ENCODE results near the gene HSBP1L1. TPM values are rescaled to one million over a fixed set of nuclear protein-coding genes. Genes with fewer than 3 reads are reported as not detected.

HSBP1L1 gene
- polyA plus RNA-seq, 2 of the 4 experiments (the other 2 are of a cell fraction): 17.7 to 19.1 TPM

- TF ChIP-seq, protein P1, sequence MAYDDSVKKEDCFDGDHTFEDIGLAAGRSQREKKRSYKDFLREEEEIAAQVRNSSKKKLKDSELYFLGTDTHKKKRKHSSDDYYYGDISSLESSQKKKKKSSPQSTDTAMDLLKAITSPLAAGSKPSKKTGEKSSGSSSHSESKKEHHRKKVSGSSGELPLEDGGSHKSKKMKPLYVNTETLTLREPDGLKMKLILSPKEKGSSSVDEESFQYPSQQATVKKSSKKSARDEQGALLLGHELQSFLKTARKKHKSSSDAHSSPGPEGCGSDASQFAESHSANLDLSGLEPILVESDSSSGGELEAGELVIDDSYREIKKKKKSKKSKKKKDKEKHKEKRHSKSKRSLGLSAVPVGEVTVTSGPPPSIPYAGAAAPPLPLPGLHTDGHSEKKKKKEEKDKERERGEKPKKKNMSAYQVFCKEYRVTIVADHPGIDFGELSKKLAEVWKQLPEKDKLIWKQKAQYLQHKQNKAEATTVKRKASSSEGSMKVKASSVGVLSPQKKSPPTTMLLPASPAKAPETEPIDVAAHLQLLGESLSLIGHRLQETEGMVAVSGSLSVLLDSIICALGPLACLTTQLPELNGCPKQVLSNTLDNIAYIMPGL (CRISPR knock-in tag; IDR thresholded peaks at IDR 0.05; ENCODE audit: borderline replicate concordance): no peak
- TF ChIP-seq ELK1 (IDR thresholded peaks at IDR 0.05; ENCODE audit: low read depth, low read length) (no peak), RAD21 (conservative IDR thresholded peaks at IDR 0.05 in 1 of 2, IDR thresholded peaks at IDR 0.05 in 1 of 2) (no peak), ZSCAN20 (CRISPR knock-in tag; IDR thresholded peaks at IDR 0.05) (no peak), ESRRA (IDR thresholded peaks at IDR 0.05; ENCODE audit: borderline replicate concordance, low read length) (no peak)
- TF ChIP-seq, protein P2, sequence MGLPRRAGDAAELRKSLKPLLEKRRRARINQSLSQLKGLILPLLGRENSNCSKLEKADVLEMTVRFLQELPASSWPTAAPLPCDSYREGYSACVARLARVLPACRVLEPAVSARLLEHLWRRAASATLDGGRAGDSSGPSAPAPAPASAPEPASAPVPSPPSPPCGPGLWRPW (IDR thresholded peaks at IDR 0.05): no peak
Measured at GRCh38 chr18:79983253-79983652, 18.8 kb downstream of the HSBP1L1 start (continued).

GRCh38 chr18:79983793-79984192, 19.4 kb downstream of the HSBP1L1 start:
- WGBS (ENCODE audit: missing lambda C conversion rate): 96% methylated on average over 7 of the region's 7 CpGs
- H3K9me3 ChIP-seq: no peaks in the 10 kb centered on the region
- no peak overlapping the region for H3K4me2 ChIP-seq
- ChIA-PET POLR2A (no interaction called here), CTCF (no interaction called here)
- DNase-seq (ENCODE audit: low read depth in 1 of 2, low spot score in 1 of 2) (no peak), ATAC-seq (no peak), FAIRE-seq (no peak)
- H3K4me3 ChIP-seq: no peak overlapping the region
- TF ChIP-seq RAD21 (conservative IDR thresholded peaks at IDR 0.05 in 1 of 2, IDR thresholded peaks at IDR 0.05 in 1 of 2): no peak
- TF ChIP-seq, protein P3, sequence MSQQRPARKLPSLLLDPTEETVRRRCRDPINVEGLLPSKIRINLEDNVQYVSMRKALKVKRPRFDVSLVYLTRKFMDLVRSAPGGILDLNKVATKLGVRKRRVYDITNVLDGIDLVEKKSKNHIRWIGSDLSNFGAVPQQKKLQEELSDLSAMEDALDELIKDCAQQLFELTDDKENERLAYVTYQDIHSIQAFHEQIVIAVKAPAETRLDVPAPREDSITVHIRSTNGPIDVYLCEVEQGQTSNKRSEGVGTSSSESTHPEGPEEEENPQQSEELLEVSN (IDR thresholded peaks at IDR 0.05; ENCODE audit: borderline replicate concordance, low read depth): no peak
- no peak for TF ChIP-seq EHF (CRISPR knock-in tag; IDR thresholded peaks at IDR 0.05)
- TF ChIP-seq JUN (IDR thresholded peaks at IDR 0.05): no peak
- TF ChIP-seq FOSL2 (IDR thresholded peaks at IDR 0.05): no peak
- no peak for TF ChIP-seq FOSL2 (CRISPR knock-in tag; IDR thresholded peaks at IDR 0.05)
- no peak for TF ChIP-seq EP300 (IDR thresholded peaks at IDR 0.05)
- TF ChIP-seq SMC3 (IDR thresholded peaks at IDR 0.05): no peak
- no peak for TF ChIP-seq POLR2AphosphoS2 (conservative IDR thresholded peaks at IDR 0.05; ENCODE audit: low read length)
- no peak for TF ChIP-seq JUNB (IDR thresholded peaks at IDR 0.05)
- no peak for TF ChIP-seq ZC3H11A (IDR thresholded peaks at IDR 0.05)
- H3K27ac ChIP-seq: no peak overlapping the region
- peaks cover 13% of the 10 kb centered on the region; the same call in 1 of the 3 replicates for H3K4me1 ChIP-seq

DNA sequence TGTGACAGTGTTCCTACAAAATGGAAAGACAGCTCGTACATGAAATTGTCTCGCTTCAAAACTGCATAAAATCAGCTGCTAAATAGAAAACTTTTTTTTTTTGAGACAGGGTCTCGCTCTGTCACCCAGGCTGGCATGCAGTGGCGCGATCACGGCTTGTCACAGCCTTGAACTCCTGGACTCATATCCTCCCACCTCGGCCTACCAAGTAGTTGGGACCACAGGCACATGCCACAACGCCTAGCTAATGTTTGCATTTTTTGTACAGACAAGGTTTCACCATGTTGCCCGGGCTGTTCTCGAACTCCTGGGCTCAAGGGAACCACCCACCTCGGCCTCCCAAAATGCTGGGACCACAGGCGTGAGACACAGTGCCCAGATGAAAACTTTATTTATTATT, 20.7 kb downstream of the HSBP1L1 start:
- ChIA-PET CTCF (interaction anchor here (1.8 kb wide), 1 partner anchor 12 kb away, joined by 6 read pairs; no protein-coding TSS in a partner anchor), POLR2A (no interaction called here)
- Histone ChIP-seq H3K4me2 (no peak overlapping the region), H3K27ac (no peak overlapping the region), H3K9me3 (no peaks in the 10 kb centered on the region), H3K4me3 (no peak overlapping the region), H3K4me1 (peaks cover 13% of the 10 kb centered on the region; the same call in 1 of the 3 replicates)
- DNase-seq (ENCODE audit: low read depth in 1 of 2, low spot score in 1 of 2) (no peak), FAIRE-seq (no peak), ATAC-seq (no peak)
- TF ChIP-seq NPAS2 (CRISPR knock-in tag; IDR thresholded peaks at IDR 0.05; ENCODE audit: borderline replicate concordance): no peak
- WGBS (ENCODE audit: missing lambda C conversion rate): 92% methylated on average over 12 of the region's 12 CpGs

GRCh38 chr18:79986726-79987125, 22.3 kb downstream of the HSBP1L1 start:
- TF ChIP-seq HDAC2 (IDR thresholded peaks at IDR 0.05): no peak
- no peak for TF ChIP-seq EHMT2 (IDR thresholded peaks at IDR 0.05; ENCODE audit: low read depth)
- TF ChIP-seq, protein P4, sequence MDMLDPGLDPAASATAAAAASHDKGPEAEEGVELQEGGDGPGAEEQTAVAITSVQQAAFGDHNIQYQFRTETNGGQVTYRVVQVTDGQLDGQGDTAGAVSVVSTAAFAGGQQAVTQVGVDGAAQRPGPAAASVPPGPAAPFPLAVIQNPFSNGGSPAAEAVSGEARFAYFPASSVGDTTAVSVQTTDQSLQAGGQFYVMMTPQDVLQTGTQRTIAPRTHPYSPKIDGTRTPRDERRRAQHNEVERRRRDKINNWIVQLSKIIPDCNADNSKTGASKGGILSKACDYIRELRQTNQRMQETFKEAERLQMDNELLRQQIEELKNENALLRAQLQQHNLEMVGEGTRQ (IDR thresholded peaks at IDR 0.05): no peak
- no peak for TF ChIP-seq HOXB5 (CRISPR knock-in tag; IDR thresholded peaks at IDR 0.05)
- no peak for TF ChIP-seq EP300 (IDR thresholded peaks at IDR 0.05)
- no peak for TF ChIP-seq FOSL2 (IDR thresholded peaks at IDR 0.05)
- no peak for TF ChIP-seq FOSL2 (CRISPR knock-in tag; IDR thresholded peaks at IDR 0.05)
- TF ChIP-seq, protein P3 (IDR thresholded peaks at IDR 0.05; ENCODE audit: borderline replicate concordance, low read depth): no peak
- FAIRE-seq (no peak), DNase-seq (ENCODE audit: low read depth in 1 of 2, low spot score in 1 of 2) (no peak), ATAC-seq (no peak)
- ChIA-PET POLR2A (no interaction called here), CTCF (no interaction called here)
- 20% methylated on average over 7 of the region's 7 CpGs for WGBS (ENCODE audit: missing lambda C conversion rate)
- peaks cover 13% of the 10 kb centered on the region; the same call in 1 of the 3 replicates for H3K4me1 ChIP-seq
- H3K4me2 ChIP-seq: peak overlapping the region; percentile 95
- H3K4me3 ChIP-seq: peak overlapping the region; percentile 80
- no peaks in the 10 kb centered on the region for H3K9me3 ChIP-seq
- H3K27ac ChIP-seq: peak overlapping the region in 1 of 2 experiments; percentile 54; a peak in 3 of 6 replicates

All from A549 (cell line).